ENCODE data around the gene PRDM16. TPM values are rescaled to one million over a fixed set of nuclear protein-coding genes. Genes with fewer than 3 reads are reported as not detected.

PRDM16 gene
- total and polyA plus RNA-seq, 2 of the 4 experiments (the other 2 are of a cell fraction) = 0.02 TPM; not detected in 1

DNA sequence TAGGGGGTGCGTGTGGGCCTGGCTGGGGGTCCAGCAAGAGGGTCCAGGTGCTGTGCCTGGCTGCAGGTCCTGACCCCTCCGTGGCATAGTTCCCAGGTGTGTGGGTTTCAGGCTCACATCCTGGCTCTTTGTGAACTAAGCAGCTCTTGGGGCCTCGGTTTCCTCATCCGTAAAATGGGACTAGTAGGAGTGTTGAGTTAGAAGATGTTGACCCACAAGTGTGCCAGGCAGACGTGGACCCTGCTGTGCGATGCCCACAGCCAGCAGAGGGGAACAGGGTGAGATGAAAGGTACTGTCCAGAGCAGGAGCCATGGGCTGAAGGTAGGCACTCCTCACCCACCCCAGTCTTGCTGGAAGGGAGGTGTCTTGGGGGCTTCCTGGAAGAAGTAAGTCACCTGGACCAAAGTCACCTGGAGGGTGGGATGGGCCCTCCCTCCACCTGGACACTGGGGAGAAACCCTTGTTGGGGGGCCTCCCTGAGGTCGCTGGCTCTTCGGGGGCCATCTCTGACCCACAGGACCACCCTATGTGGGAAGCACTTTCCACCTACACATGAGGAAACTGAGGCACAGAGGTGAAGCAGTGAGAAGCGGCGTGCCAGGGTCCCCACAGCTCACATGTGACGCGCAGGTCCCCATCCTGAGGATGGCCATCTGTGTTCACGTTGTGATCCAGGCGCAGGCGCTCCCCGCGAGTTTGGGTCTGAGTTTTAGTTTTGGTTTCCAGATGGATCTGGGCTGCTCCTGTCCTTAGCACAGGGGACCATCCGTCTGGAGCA lies 386.9 kb downstream of the PRDM16 start:
- Histone ChIP-seq H3K56ac (ENCODE audit: extremely low read depth, insufficient read depth, low read length) (no peak overlapping the region), H3K9ac (ENCODE audit: low read depth, low read length) (no peak overlapping the region), H3K9me1 (ENCODE audit: insufficient read depth, low read length) (no peaks in the 10 kb centered on the region), H3K27me3 (ENCODE audit: control insufficient read depth, insufficient read depth, low read length) (peaks cover 33% of the 10 kb centered on the region), H3K4me1 (ENCODE audit: control insufficient read depth, insufficient read depth, low read length) (no peaks in the 10 kb centered on the region; the same call in 1 of the 2 replicates), H3K4me3 (ENCODE audit: insufficient read depth, low read depth, low read length) (no peak overlapping the region), H2BK120ac (ENCODE audit: low read depth, low read length) (no peak overlapping the region), H4K8ac (ENCODE audit: low read depth in 2 of 2, low read length in 2 of 2) (no peak overlapping the region), H2BK5ac (ENCODE audit: low read depth, low read length, poor library complexity, severe bottlenecking) (no peak overlapping the region), H3K79me1 (ENCODE audit: low read depth in 1 of 2, low read length in 2 of 2) (no peaks in the 10 kb centered on the region), H2BK15ac (ENCODE audit: low read depth, low read length) (no peak overlapping the region), H3K9me3 (ENCODE audit: control insufficient read depth, insufficient read depth, low read length) (no peaks in the 10 kb centered on the region), H3K4ac (ENCODE audit: low read depth, low read length) (no peak overlapping the region), H4K5ac (ENCODE audit: low read depth, low read length) (no peak overlapping the region), H3K36me3 (ENCODE audit: control insufficient read depth, insufficient read depth, low read length) (no peaks in the 10 kb centered on the region), H3K14ac (replicated peaks; ENCODE audit: low read depth, low read length) (no peak overlapping the region), H3K18ac (ENCODE audit: low read depth, low read length) (no peak overlapping the region), H3K23ac (ENCODE audit: low read depth, low read length) (no peak overlapping the region), H2AFZ (replicated peaks; ENCODE audit: low read length, poor library complexity) (no peak overlapping the region), H2AK9ac (replicated peaks; ENCODE audit: low read depth, low read length, poor library complexity) (no peak overlapping the region), H3K4me2 (ENCODE audit: low read depth, low read length) (no peak overlapping the region), H2BK20ac (ENCODE audit: low read depth, low read length) (no peak overlapping the region), H4K91ac (ENCODE audit: insufficient read depth, low read depth, low read length) (no peak overlapping the region), H4K20me1 (ENCODE audit: insufficient read depth, low read length) (0 out of 2 replicates have a peak, but pooled peaks cover 2% of the 10 kb centered on the region), H2AK5ac (ENCODE audit: low read depth, low read length) (no peak overlapping the region), H3K27ac (ENCODE audit: insufficient read depth, low read length) (no peak overlapping the region)
- ChIA-PET CTCF (no interaction called here), POLR2A (ENCODE audit: unreplicated experiment) (no interaction called here)
- dilution Hi-C loops (cut with HindIII; ENCODE audit: low sequenced_read_pairs, unreplicated experiment) = no loop called here
- intact Hi-C loops (cut with micrococcal nuclease) = no loop called here
- DNase-seq (no peak), ATAC-seq (ENCODE audit: low read depth) (no peak)
- TF ChIP-seq USF2 (IDR thresholded peaks at IDR 0.05; ENCODE audit: low read depth, low read length) = no peak
- TF ChIP-seq, protein P1, sequence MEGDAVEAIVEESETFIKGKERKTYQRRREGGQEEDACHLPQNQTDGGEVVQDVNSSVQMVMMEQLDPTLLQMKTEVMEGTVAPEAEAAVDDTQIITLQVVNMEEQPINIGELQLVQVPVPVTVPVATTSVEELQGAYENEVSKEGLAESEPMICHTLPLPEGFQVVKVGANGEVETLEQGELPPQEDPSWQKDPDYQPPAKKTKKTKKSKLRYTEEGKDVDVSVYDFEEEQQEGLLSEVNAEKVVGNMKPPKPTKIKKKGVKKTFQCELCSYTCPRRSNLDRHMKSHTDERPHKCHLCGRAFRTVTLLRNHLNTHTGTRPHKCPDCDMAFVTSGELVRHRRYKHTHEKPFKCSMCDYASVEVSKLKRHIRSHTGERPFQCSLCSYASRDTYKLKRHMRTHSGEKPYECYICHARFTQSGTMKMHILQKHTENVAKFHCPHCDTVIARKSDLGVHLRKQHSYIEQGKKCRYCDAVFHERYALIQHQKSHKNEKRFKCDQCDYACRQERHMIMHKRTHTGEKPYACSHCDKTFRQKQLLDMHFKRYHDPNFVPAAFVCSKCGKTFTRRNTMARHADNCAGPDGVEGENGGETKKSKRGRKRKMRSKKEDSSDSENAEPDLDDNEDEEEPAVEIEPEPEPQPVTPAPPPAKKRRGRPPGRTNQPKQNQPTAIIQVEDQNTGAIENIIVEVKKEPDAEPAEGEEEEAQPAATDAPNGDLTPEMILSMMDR (conservative IDR thresholded peaks at IDR 0.05; ENCODE audit: low read depth, low read length) = no peak
- TF ChIP-seq CEBPB (IDR thresholded peaks at IDR 0.05; ENCODE audit: low read depth, low read length) = no peak
- TF ChIP-seq RFX5 (IDR thresholded peaks at IDR 0.05; ENCODE audit: low read depth, low read length) = no peak
- no peak for TF ChIP-seq ELK1 (IDR thresholded peaks at IDR 0.05; ENCODE audit: borderline replicate concordance, low read depth, low read length)
- no peak for TF ChIP-seq RAD21 (IDR thresholded peaks at IDR 0.05; ENCODE audit: low read length)
- no peak for TF ChIP-seq POLR2A (IDR thresholded peaks at IDR 0.05; ENCODE audit: low read depth, low read length)
- TF ChIP-seq SMC3 (IDR thresholded peaks at IDR 0.05; ENCODE audit: low read depth, low read length) = no peak
- TF ChIP-seq CHD1 (IDR thresholded peaks at IDR 0.05; ENCODE audit: low read depth, low read length) = no peak
- TF ChIP-seq RCOR1 (IDR thresholded peaks at IDR 0.05; ENCODE audit: insufficient replicate concordance, low read length) = no peak
- no peak for TF ChIP-seq BHLHE40 (IDR thresholded peaks at IDR 0.05; ENCODE audit: low read depth, low read length)
- no peak for TF ChIP-seq MXI1 (IDR thresholded peaks at IDR 0.05; ENCODE audit: borderline replicate concordance, low read depth, low read length)
- no peak for TF ChIP-seq MAZ (IDR thresholded peaks at IDR 0.05; ENCODE audit: borderline replicate concordance, low read depth, low read length)
- TF ChIP-seq NFE2L2 (IDR thresholded peaks at IDR 0.05; ENCODE audit: low read depth, low read length) = no peak
- no peak for TF ChIP-seq MAFK (IDR thresholded peaks at IDR 0.05; ENCODE audit: low read depth, low read length)
- no peak for TF ChIP-seq FOS (IDR thresholded peaks at IDR 0.05; ENCODE audit: low read depth, low read length)
- 93% methylated on average over 3 of the region's 18 CpGs; no CpG with 5 or more reads in 1 of the 2 experiments for WGBS, 2 experiments (ENCODE audit: extremely low coverage in 2 of 2, insufficient read length in 1 of 2)
- no TSS peak for BruUV-seq (replicated peaks)
- in situ Hi-C loops (cut with MboI; ENCODE audit: low sequenced_read_pairs) = no loop called here
